ENCODE measurements around the gene BTNL9.

BTNL9 gene

GRCh38 chr5:181060924-181061323, 20.9 kb downstream of the BTNL9 start:
- H3K4me3 ChIP-seq (replicated peaks in 1 of 2; ENCODE audit: low read depth in 2 of 2, low read length in 2 of 2) = no peak overlapping the region
- no peak for DNase-seq (ENCODE audit: low read depth in 2 of 2)
- no peak for TF ChIP-seq CTCF (IDR thresholded peaks at IDR 0.05; ENCODE audit: low read depth, low read length)

GRCh38 chr5:181061645-181062044, 21.6 kb downstream of the BTNL9 start:
- no peak for TF ChIP-seq CTCF (IDR thresholded peaks at IDR 0.05; ENCODE audit: low read depth, low read length)
- no peak for DNase-seq (ENCODE audit: low read depth in 2 of 2)
- no peak overlapping the region for H3K4me3 ChIP-seq (replicated peaks in 1 of 2; ENCODE audit: low read depth in 2 of 2, low read length in 2 of 2)

- TF ChIP-seq CTCF (IDR thresholded peaks at IDR 0.05; ENCODE audit: low read depth, low read length) = no peak
- no peak for DNase-seq (ENCODE audit: low read depth in 2 of 2)
- H3K4me3 ChIP-seq (replicated peaks in 1 of 2; ENCODE audit: low read depth in 2 of 2, low read length in 2 of 2) = no peak overlapping the region
These were observed 22.6 kb downstream of the BTNL9 start for GRCh38 chr5:181062631-181063030.

- H3K4me3 ChIP-seq (replicated peaks in 1 of 2; ENCODE audit: low read depth in 2 of 2, low read length in 2 of 2) = no peak overlapping the region
- no peak for TF ChIP-seq CTCF (IDR thresholded peaks at IDR 0.05; ENCODE audit: low read depth, low read length)
- no peak for DNase-seq (ENCODE audit: low read depth in 2 of 2)
These were observed 23.4 kb downstream of the BTNL9 start for GRCh38 chr5:181063514-181063913.

GRCh38 chr5:181064987-181065386, 24.9 kb downstream of the BTNL9 start:
- H3K4me3 ChIP-seq (replicated peaks in 1 of 2; ENCODE audit: low read depth in 2 of 2, low read length in 2 of 2) = no peak overlapping the region
- no peak for TF ChIP-seq CTCF (IDR thresholded peaks at IDR 0.05; ENCODE audit: low read depth, low read length)
- DNase-seq (ENCODE audit: low read depth in 2 of 2) = no peak

GRCh38 chr5:181069767-181070491, 29.9 kb downstream of the BTNL9 start:
- no peak overlapping the region for H3K4me3 ChIP-seq (replicated peaks in 1 of 2; ENCODE audit: low read depth in 2 of 2, low read length in 2 of 2)
- no peak for DNase-seq (ENCODE audit: low read depth in 2 of 2)

More at GRCh38 chr5:181069767-181070491, 29.9 kb downstream of the BTNL9 start:
- no peak for TF ChIP-seq CTCF (IDR thresholded peaks at IDR 0.05; ENCODE audit: low read depth, low read length)

All from cardiac fibroblast (primary cell).